Small intestine (tissue), 7 donors: ENCODE measurements around the gene UNC13B. TPM values are rescaled to one million over a fixed set of nuclear protein-coding genes. Genes with fewer than 3 reads are reported as not detected.

Source experiments
- DNase-seq, 2 donors: peaks; one replicate each; pipeline versions ENCODE4 v3.0.0 to v3.0.0-alpha.2; 2013
- FAIRE-seq: peaks from 2 replicates; lab custom pipeline; 2012; peaks lifted over from hg19 to GRCh38; lab: Jason Lieb, UNC
- H3K27ac ChIP-seq, 3 donors: one replicate each; pipeline ENCODE4 v1.5.1; 2013; ENCODE audit warnings: low read length in 2 of 3, mild to moderate bottlenecking in 2 of 3, control low read depth in 1 of 3, inconsistent platforms in 1 of 3, low read depth in 1 of 3, moderate library complexity in 1 of 3
- H3K27me3 ChIP-seq, 3 donors: one replicate each; pipeline ENCODE4 v1.6.1; 2013; ENCODE audit warnings: low read length in 3 of 3, inconsistent platforms in 1 of 3; ENCODE audit not compliant: control insufficient read depth in 3 of 3, insufficient read depth in 3 of 3
- H3K36me3 ChIP-seq, 3 donors: one replicate each; pipeline ENCODE4 v1.6.1; 2013; ENCODE audit warnings: low read length in 3 of 3, inconsistent platforms in 1 of 3, low read depth in 1 of 3, mild to moderate bottlenecking in 1 of 3, moderate library complexity in 1 of 3; ENCODE audit not compliant: control insufficient read depth in 3 of 3, insufficient read depth in 2 of 3
- H3K4me1 ChIP-seq, 3 donors: one replicate each; pipeline ENCODE4 v1.6.1; 2013; ENCODE audit warnings: low read length in 2 of 3, inconsistent platforms in 1 of 3, low read depth in 1 of 3, mild to moderate bottlenecking in 1 of 3, moderate library complexity in 1 of 3; ENCODE audit not compliant: control insufficient read depth in 3 of 3, insufficient read depth in 2 of 3
- H3K4me3 ChIP-seq, 3 donors: one replicate each; pipeline ENCODE4 v1.5.1; 2013; ENCODE audit warnings: low read length in 3 of 3, control low read depth in 1 of 3, inconsistent platforms in 1 of 3, low read depth in 1 of 3, mild to moderate bottlenecking in 1 of 3, moderate library complexity in 1 of 3
- H3K9me3 ChIP-seq, 2 donors: one replicate each; pipeline ENCODE4 v1.6.1; 2013; ENCODE audit warnings: low read depth in 1 of 2, low read length in 1 of 2; ENCODE audit not compliant: control insufficient read depth in 2 of 2, insufficient read depth in 1 of 2
- WGBS, 3 donors: extraction: QIAGEN DNeasy Blood & Tissue Kit; methylation state at CpG; one replicate each; pipeline ENCODE4 v1.1.7; 2013; 5-methylcytosine and 5-hydroxymethylcytosine counted together
- polyA plus RNA-seq, 4 donors: library from polyadenylated mRNA; stranded (reverse) in 3 of 4; unstranded in 1 of 4; fragments of 200-250 nt in 3 of 4; fragments of 120-200 nt in 1 of 4; gene quantifications; one replicate each; pipeline versions ENCODE4 v1.2.1 to v1.2.3, GENCODE V29; 2013
- donor health status: healthy with polysubstance abuse.
- donor health status: control.
- donor health status: control.
- donor health status: Bipolar disorder and iron deficiency.
- donor health status: healthy.

UNC13B gene
- polyA plus RNA-seq, 4 donors, result 11.3 to 23.6 (median 14.4) TPM

- H3K27ac ChIP-seq, result no peak overlapping the region
- DNase-seq (no peak), FAIRE-seq (no peak)
- WGBS, 3 donors, result 58 to 82% (median 71%) methylated on average over 2 of the region's 2 CpGs
- H3K4me3 ChIP-seq, result no peak overlapping the region
- no peaks in the 10 kb centered on the region for H3K27me3 ChIP-seq
- H3K4me1 ChIP-seq, result no peaks in the 10 kb centered on the region
- H3K9me3 ChIP-seq, result no peaks in the 10 kb centered on the region
- no peaks in the 10 kb centered on the region for H3K36me3 ChIP-seq
Observed at GRCh38 chr9:35279946-35280345, 118.1 kb downstream of the UNC13B start.

GRCh38 chr9:35280399-35280798 is 118.6 kb downstream of the UNC13B start:
- no peak overlapping the region for H3K4me3 ChIP-seq
- DNase-seq, result no peak
- no peaks in the 10 kb centered on the region for H3K9me3 ChIP-seq
- no peaks in the 10 kb centered on the region for H3K4me1 ChIP-seq
- 73 to 91% (median 81%) methylated on average over 1 of the region's 1 CpG for WGBS, 3 donors
- no peaks in the 10 kb centered on the region for H3K36me3 ChIP-seq
- no peak overlapping the region for H3K27ac ChIP-seq
- FAIRE-seq, result no peak
- no peaks in the 10 kb centered on the region for H3K27me3 ChIP-seq

GRCh38 chr9:35285731-35286130 is 123.9 kb downstream of the UNC13B start:
- Histone ChIP-seq H3K27me3 (no peaks in the 10 kb centered on the region), H3K27ac (no peak overlapping the region), H3K36me3 (no peaks in the 10 kb centered on the region), H3K4me3 (no peak overlapping the region), H3K9me3 (no peaks in the 10 kb centered on the region), H3K4me1 (no peaks in the 10 kb centered on the region)
- FAIRE-seq (no peak), DNase-seq (no peak)
- WGBS, 3 donors, result 76 to 94% (median 84%) methylated on average over 1 of the region's 1 CpG

GRCh38 chr9:35286381-35286780 is 124.6 kb downstream of the UNC13B start:
- H3K4me3 ChIP-seq, result no peak overlapping the region
- H3K4me1 ChIP-seq, result no peaks in the 10 kb centered on the region
- H3K27ac ChIP-seq, result no peak overlapping the region
- no peak for DNase-seq
- no peaks in the 10 kb centered on the region for H3K9me3 ChIP-seq
- FAIRE-seq, result no peak
- no peaks in the 10 kb centered on the region for H3K27me3 ChIP-seq
- WGBS, 3 donors, result 91 to 100% (median 91%) methylated on average over 1 of the region's 1 CpG
- H3K36me3 ChIP-seq, result no peaks in the 10 kb centered on the region

GRCh38 chr9:35287987-35288632 is 126.3 kb downstream of the UNC13B start:
- H3K9me3 ChIP-seq, result no peaks in the 10 kb centered on the region
- no peak overlapping the region for H3K4me3 ChIP-seq
- H3K27ac ChIP-seq, result no peak overlapping the region
- no peaks in the 10 kb centered on the region for H3K4me1 ChIP-seq
- H3K36me3 ChIP-seq, result no peaks in the 10 kb centered on the region
- FAIRE-seq (no peak), DNase-seq (no peak)
- H3K27me3 ChIP-seq, result no peaks in the 10 kb centered on the region
- WGBS, 3 donors, result 87 to 92% (median 90%) methylated on average over 3 of the region's 3 CpGs

- no peaks in the 10 kb centered on the region for H3K4me1 ChIP-seq
- no peak for FAIRE-seq
- H3K27me3 ChIP-seq, result no peaks in the 10 kb centered on the region
- no peaks in the 10 kb centered on the region for H3K9me3 ChIP-seq
- H3K4me3 ChIP-seq, result no peak overlapping the region
- 84 to 92% (median 87%) methylated on average over 1 of the region's 1 CpG for WGBS, 3 donors
- no peaks in the 10 kb centered on the region for H3K36me3 ChIP-seq
- DNase-seq, result no peak
- H3K27ac ChIP-seq, result no peak overlapping the region
Observed at GRCh38 chr9:35288778-35289177, 127.0 kb downstream of the UNC13B start.

GRCh38 chr9:35293376-35293964 is 131.7 kb downstream of the UNC13B start:
- FAIRE-seq, result no peak
- 80 to 90% (median 89%) methylated on average over 2 of the region's 2 CpGs for WGBS, 3 donors
- H3K4me3 ChIP-seq, result no peak overlapping the region
- no peak overlapping the region for H3K27ac ChIP-seq
- H3K27me3 ChIP-seq, result no peaks in the 10 kb centered on the region
- DNase-seq, result no peak
- H3K36me3 ChIP-seq, result peaks cover 0 to 13% (median 0%) of the 10 kb centered on the region in 3 donors
- no peaks in the 10 kb centered on the region for H3K9me3 ChIP-seq
- no peaks in the 10 kb centered on the region for H3K4me1 ChIP-seq

- Histone ChIP-seq H3K27ac (no peak overlapping the region), H3K36me3 (peaks cover 0 to 13% (median 0%) of the 10 kb centered on the region in 3 donors), H3K4me3 (no peak overlapping the region), H3K9me3 (no peaks in the 10 kb centered on the region), H3K27me3 (no peaks in the 10 kb centered on the region), H3K4me1 (no peaks in the 10 kb centered on the region)
- DNase-seq, result no peak
- 92 to 98% (median 96%) methylated on average over 6 of the region's 6 CpGs for WGBS, 3 donors
- FAIRE-seq, result no peak
Observed at GRCh38 chr9:35294066-35294465, 132.3 kb downstream of the UNC13B start.
